ENCODE results near the gene TNFRSF25. TPM values are rescaled to one million over a fixed set of nuclear protein-coding genes. Genes with fewer than 3 reads are reported as not detected.
"Not testable (repeated sequence)": the region's sequence is repeated elsewhere in the genome, so short reads cannot be mapped to it uniquely, and the experiment has no call there.

The TNFRSF25 gene
- total and polyA plus RNA-seq, 11 donors: 4.7 to 17.5 (median 9.3) TPM

DNA sequence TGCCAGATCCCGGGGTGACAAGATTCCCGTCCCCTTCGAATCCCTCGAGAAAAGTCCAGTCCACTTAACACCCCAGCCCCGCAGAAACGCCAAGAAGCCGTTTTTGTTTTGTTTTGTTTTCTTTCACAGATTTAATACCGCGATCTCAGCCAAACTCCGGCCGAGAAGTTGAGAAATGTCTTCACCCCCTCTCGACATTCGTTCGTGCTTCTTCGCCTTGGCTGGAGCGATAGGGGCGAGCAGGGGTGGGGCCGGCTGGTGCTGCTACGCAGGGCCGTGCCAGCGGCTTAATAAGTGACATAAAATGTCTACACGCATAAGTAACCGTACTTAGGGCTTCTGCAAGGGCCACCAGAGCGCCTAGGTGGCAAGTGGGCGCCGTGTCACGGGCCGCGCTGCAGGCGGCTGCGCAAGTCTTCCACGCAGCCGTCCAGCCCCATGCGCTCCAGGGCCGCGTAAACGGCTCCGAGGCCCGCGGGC, 4.9 kb downstream of the TNFRSF25 start:
- no peaks in the 10 kb centered on the region for H3K9me3 ChIP-seq
- intact Hi-C loops (cut with DNase I): no loop called here
- peak overlapping the region in 9 of 12 donors; percentile 21 to 55 (median 37) for H3K4me3 ChIP-seq
- 61 to 87% (median 70%) methylated on average over 40 of the region's 40 CpGs for WGBS, 4 donors
- peak overlapping the region in 2 of 12 donors; percentile 29 to 52 for H3K27ac ChIP-seq
- H3K36me3 ChIP-seq: peaks cover 0 to 24% (median 13%) of the 10 kb centered on the region in 9 donors
- peaks cover 0 to 48% (median 20%) of the 10 kb centered on the region in 9 donors for H3K27me3 ChIP-seq
- ATAC-seq: no peak
- H3K4me1 ChIP-seq: peaks cover 0 to 34% (median 11%) of the 10 kb centered on the region in 12 donors
- DNase-seq: no peak
- TF ChIP-seq POLR2A (IDR thresholded peaks at IDR 0.05) (no peak), CTCF (IDR thresholded peaks at IDR 0.05) (no peak)

- H3K4me3 ChIP-seq: peak overlapping the region in 10 of 12 donors; percentile 20 to 55 (median 34)
- H3K27me3 ChIP-seq: peaks cover 0 to 54% (median 24%) of the 10 kb centered on the region in 9 donors
- WGBS, 4 donors: 17 to 34% (median 24%) methylated on average over 28 to 39 of the region's 39 CpGs
- peaks cover 0 to 24% (median 13%) of the 10 kb centered on the region in 9 donors for H3K36me3 ChIP-seq
- ATAC-seq (peak in 1 of 4 donors; percentile 22), DNase-seq (no peak)
- intact Hi-C loops (cut with DNase I): no loop called here
- TF ChIP-seq POLR2A (IDR thresholded peaks at IDR 0.05) (no peak), CTCF (IDR thresholded peaks at IDR 0.05) (no peak)
- H3K9me3 ChIP-seq: no peaks in the 10 kb centered on the region
- H3K4me1 ChIP-seq: peaks cover 0 to 33% (median 11%) of the 10 kb centered on the region in 12 donors
- peak overlapping the region in 3 of 12 donors; percentile 39 to 52 (median 42) for H3K27ac ChIP-seq
Measured at GRCh38 chr1:6460301-6461050, 5.5 kb downstream of the TNFRSF25 start.

- WGBS, 4 donors: 8 to 17% (median 10%) methylated on average over 10 to 18 of the region's 18 CpGs
- H3K27ac ChIP-seq: peak overlapping the region in 2 of 12 donors; percentile 42 to 52
- peaks cover 0 to 60% (median 26%) of the 10 kb centered on the region in 9 donors for H3K27me3 ChIP-seq
- intact Hi-C loops (cut with DNase I): no loop called here
- DNase-seq (no peak), ATAC-seq (no peak)
- H3K4me3 ChIP-seq: peak overlapping the region in 10 of 12 donors; percentile 20 to 55 (median 34)
- peaks cover 0 to 35% (median 11%) of the 10 kb centered on the region in 12 donors for H3K4me1 ChIP-seq
- no peak for TF ChIP-seq CTCF (IDR thresholded peaks at IDR 0.05)
- no peaks in the 10 kb centered on the region for H3K9me3 ChIP-seq
- H3K36me3 ChIP-seq: peaks cover 0 to 24% (median 13%) of the 10 kb centered on the region in 9 donors
Measured at GRCh38 chr1:6459850-6460265, 6.1 kb downstream of the TNFRSF25 start.

DNA sequence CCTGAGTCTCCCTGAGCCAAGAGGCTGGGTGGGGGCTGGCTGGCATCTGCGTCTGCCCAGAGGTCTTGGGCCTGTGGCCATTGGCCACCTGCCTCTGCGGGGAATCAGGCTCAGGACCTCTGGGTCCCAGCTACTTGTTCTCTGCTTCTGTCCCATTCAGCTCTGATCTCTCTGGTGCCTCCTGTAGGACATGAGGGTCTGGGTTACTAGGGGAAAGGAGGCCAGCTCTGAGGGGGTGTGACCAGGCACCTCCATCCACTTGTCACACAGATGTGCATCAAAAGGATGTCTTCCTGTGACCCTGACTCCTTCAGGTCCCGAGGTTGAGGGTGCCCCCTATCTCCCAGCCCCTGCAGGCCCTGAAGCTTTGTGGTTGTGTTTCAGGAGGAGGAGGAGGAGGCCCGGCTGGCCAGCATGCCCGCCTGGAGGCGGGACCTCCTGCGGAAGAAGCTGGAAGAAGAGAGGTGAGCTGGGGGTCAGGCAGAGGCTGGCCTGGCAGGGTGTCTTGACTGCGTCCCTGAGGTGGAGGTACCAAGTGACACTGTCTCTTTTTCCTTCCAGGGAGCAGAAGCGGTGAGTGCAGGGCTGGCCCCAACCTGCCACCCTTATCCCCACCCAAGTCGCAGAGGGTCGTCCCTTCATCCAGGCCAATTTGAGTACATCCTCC, 9.0 kb downstream of the TNFRSF25 start:
- intact Hi-C loops (cut with DNase I): no loop called here
- Histone ChIP-seq H3K27ac (no peak overlapping the region), H3K4me1 (peaks cover 0 to 38% (median 7%) of the 10 kb centered on the region in 12 donors), H3K36me3 (peaks cover 0 to 9% (median under 1%) of the 10 kb centered on the region in 9 donors), H3K4me3 (no peak overlapping the region), H3K9me3 (no peaks in the 10 kb centered on the region), H3K27me3 (peaks cover 12 to 89% (median 51%) of the 10 kb centered on the region in 9 donors)
- DNase-seq (no peak), ATAC-seq (no peak)
- TF ChIP-seq POLR2A (IDR thresholded peaks at IDR 0.05): no peak
- no peak for TF ChIP-seq CTCF (IDR thresholded peaks at IDR 0.05)
- 72 to 79% (median 75%) methylated on average over 11 of the region's 11 CpGs for WGBS, 4 donors

DNA sequence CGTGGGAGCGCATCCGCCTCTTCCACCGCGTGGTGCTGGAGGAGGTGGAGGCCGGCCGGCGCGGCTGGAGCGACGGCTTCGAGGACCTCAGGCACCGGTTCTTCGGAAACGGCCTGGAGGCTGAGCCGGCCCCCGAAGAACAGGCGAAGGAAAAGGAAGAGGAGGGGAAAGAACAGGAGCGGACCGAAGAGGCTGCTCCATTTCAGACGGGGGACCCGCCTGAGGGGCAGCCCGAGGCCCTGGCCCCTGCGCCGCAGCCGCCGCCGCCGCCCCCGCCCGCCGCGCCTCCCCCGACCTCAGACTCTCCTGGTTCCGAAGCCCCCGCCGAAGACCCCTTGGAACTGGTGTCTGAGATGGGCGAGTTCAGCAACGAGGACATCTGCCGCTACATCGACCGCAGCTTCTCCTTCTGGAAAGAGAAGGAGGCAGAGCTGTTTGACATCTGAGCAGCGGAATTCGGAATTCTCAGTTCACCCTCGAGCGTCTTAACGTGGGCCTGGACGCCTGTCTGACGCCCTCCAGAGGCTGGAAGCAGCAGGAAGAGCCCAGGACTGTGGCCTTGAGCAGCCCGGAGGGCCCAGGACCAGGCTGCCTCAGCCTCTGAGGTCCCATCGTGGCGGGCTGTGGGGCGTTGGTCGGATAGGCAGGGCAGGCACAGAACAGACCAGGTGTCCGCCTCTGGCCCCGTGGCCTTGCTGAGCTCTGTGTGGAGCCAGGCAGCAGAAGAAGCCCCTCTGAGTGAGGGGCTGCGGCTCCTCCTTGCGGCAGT, 10.0 kb downstream of the TNFRSF25 start:
- Histone ChIP-seq H3K27me3 (peaks cover 22 to 97% (median 58%) of the 10 kb centered on the region in 9 donors), H3K4me1 (peaks cover 0 to 32% (median 7%) of the 10 kb centered on the region in 12 donors)
- DNase-seq; H3K36me3 ChIP-seq; ATAC-seq; intact Hi-C loops (cut with DNase I); H3K27ac ChIP-seq; H3K4me3 ChIP-seq; H3K9me3 ChIP-seq: not testable (repeated sequence)
- WGBS, 4 donors: 21 to 30% (median 29%) methylated on average over 31 to 58 of the region's 58 CpGs

Measured in heart left ventricle (tissue), 16 donors.